Muscle of arm (tissue), 14 donors: ENCODE measurements around the gene VPS26B. TPM values are rescaled to one million over a fixed set of nuclear protein-coding genes. Genes with fewer than 3 reads are reported as not detected.
"Not testable (repeated sequence)": the region's sequence is repeated elsewhere in the genome, so short reads cannot be mapped to it uniquely, and the experiment has no call there.

Experiments used
- DNase-seq: peaks from one replicate; pipeline ENCODE4 v3.0.0-alpha.2; 2013
- long read RNA-seq, 11 donors: transcript quantifications; one replicate each; lab custom pipeline, GENCODE V29; 2026
- polyA plus RNA-seq, 12 donors: library from polyadenylated mRNA; unstranded; fragments of 120-200 nt; gene quantifications; one replicate each; pipeline ENCODE4 v1.2.1, GENCODE V29; 2013; ENCODE audit not compliant: insufficient read length in 12 of 12

Gene VPS26B
- 10 to 100 TPM in 11 of 12 donors, not detected in 1; 27.2 to 44.1 (median 31.9) TPM for polyA plus RNA-seq
- long read RNA-seq, donor 1, transcript VPS26B-201 (6 exons, 3,691 nt): major isoform, 7 of 10 reads
- long read RNA-seq, donor 1, partial matches to known transcripts: 0 of 10 reads
- long read RNA-seq, donor 1, other reads (novel, unspliced or antisense): 0 of 10 reads
- long read RNA-seq, donor 2, transcript VPS26B-201 (6 exons, 3,691 nt): major isoform, 8 of 23 reads
- long read RNA-seq, donor 2, partial matches to known transcripts: 13 of 23 reads
- long read RNA-seq, donor 2, other reads (novel, unspliced or antisense): 0 of 23 reads
- long read RNA-seq, donor 3, transcript VPS26B-201 (6 exons, 3,691 nt): major isoform, 9 of 9 reads
- long read RNA-seq, donor 3, partial matches to known transcripts: 0 of 9 reads
- long read RNA-seq, donor 3, other reads (novel, unspliced or antisense): 0 of 9 reads
- long read RNA-seq, donor 4, partial matches to known transcripts: 0 of 6 reads
- long read RNA-seq, donor 4, other reads (novel, unspliced or antisense): 0 of 6 reads
- long read RNA-seq, donor 5: 0 reads
- long read RNA-seq, donor 6, partial matches to known transcripts: 11 of 16 reads
- long read RNA-seq, donor 6, other reads (novel, unspliced or antisense): 0 of 16 reads
- long read RNA-seq, donor 7, transcript VPS26B-201 (6 exons, 3,691 nt): major isoform, 6 of 9 reads
- long read RNA-seq, donor 7, partial matches to known transcripts: 0 of 9 reads
- long read RNA-seq, donor 7, other reads (novel, unspliced or antisense): 0 of 9 reads
- long read RNA-seq, donor 8, transcript VPS26B-201 (6 exons, 3,691 nt): major isoform, 13 of 58 reads
- long read RNA-seq, donor 8, partial matches to known transcripts: 25 of 58 reads
- long read RNA-seq, donor 8, other reads (novel, unspliced or antisense): 17 of 58 reads
- long read RNA-seq, donor 9, partial matches to known transcripts: 0 of 7 reads
- long read RNA-seq, donor 9, other reads (novel, unspliced or antisense): 0 of 7 reads
- long read RNA-seq, donor 10, transcript VPS26B-206 (2 exons, 2,073 nt): major isoform, 12 of 16 reads
- long read RNA-seq, donor 10, partial matches to known transcripts: 0 of 16 reads
- long read RNA-seq, donor 10, other reads (novel, unspliced or antisense): 0 of 16 reads
- long read RNA-seq, donor 11, partial matches to known transcripts: 0 of 6 reads
- long read RNA-seq, donor 11, other reads (novel, unspliced or antisense): 0 of 6 reads

DNA sequence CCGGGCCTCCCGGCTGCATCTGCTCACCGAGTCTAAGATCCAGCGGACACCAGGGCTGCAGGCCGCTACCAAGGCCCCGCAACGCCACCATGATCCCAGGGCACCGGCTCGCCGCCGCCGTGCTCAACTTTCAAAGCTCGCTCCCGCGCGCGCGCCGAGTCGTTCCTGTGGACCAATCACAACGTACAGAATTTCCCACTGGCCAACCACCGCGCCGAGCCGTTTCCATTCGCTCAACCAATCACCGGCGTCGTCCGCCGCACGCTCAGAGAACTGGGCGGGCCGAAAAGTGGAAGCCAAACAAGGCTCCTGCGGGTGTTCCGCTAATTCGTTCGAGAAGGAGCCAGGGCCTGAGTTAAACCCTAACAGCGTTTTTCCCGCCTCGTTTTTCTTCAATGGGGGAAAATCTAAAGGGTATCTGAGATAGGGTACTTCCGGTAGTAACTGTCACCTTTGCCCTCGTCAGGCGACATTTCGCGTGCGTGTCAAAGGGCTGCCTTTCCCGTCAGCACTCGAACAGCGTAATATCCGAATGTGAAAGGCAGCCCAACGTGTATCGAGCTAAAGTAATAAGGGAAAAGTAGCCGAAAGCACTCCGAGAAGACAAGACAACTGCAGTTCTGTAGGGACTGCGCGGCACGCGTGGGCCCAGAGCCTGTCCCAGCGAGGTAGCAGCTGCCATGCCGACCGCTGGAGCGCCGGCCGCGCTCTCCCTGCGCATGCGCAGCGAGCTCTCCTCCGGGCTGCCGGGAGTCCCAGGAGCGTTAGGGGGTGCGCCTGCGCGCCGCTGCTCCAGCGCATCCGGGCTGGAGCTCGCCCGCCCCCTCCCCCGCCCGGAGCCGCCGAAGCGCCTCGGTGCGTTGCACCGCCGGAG is at the start of gene VPS26B, which contains the start of gene NCAPD3:
Gene VPS26B, plus strand, starts transcription at position 836 of the 874 bp plus-strand sequence. CDS start 452 bp downstream, outside the sequence.
Gene NCAPD3, minus strand, starts transcription at position 132 of the 874 bp plus-strand sequence. Its CDS starts 41 bp downstream, at position 91.
- DNase-seq: peak; percentile 97

DNA sequence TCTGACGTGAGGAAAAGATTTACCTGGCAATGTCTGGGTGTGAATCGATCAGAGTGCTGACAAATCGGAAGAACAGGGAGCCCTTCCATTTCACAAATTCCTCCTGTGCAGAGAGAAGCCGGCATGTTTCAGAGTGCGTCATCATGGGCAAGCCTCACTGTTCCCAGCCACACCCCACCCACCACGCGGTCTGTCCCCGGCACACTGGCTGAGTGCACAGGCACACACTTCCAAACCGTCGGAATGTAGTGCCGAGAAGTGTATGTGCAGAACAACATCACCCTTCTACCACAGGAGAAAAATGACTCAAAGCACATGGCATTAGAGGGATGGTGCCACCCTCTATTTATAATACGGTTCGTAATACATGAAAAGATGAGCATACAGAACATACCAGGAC is 48.2 kb upstream of the VPS26B start:
- no peak for DNase-seq

DNA sequence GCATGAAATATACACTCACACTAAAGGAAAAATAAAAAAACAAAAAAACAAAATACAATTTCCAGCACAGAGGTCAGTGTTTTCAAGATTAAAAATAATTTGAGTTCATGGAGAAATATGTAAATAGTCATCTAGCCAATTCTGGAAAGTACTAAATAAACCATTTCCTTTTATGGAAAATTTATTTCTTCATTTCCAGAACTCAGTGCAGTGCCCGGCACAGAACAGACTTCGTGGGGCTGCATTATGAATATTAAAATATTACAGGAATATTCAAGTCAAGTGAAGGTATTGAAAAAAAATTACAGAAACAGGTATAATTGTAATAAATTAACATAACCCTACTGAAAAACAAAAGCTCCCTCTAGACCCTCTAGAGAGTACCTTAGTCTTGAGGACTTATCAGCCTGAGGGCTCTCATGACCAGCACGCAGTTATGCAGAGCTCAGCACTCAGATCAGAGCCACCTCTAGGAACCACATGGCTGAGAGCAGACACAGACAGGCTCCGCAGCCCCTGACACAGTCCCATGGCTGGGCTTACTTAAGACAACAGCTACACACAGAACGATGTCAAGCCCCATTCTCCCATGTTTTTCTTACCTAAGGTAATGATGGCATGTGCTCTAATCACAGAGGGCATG is 46.3 kb upstream of the VPS26B start:
- DNase-seq: no peak

DNA sequence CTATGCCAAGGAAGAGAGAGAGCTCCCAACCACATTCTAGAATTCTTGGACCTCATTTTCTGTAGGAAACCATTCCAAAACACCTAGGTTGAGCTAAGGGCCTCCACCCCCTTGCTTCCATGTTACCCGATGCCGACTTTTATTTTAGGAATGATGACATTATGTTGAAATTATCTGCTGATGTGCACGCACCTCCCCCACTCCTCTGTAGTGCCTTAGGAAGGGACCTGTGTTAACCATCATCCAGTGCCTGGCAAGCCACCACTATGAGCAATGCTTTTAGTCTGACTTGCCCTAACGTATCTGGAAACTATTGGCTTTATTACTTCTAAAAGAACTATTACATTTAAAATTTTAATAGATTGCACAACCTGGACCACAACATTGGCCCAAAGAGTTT is 42.8 kb upstream of the VPS26B start:
- DNase-seq: peak; percentile 3

DNA sequence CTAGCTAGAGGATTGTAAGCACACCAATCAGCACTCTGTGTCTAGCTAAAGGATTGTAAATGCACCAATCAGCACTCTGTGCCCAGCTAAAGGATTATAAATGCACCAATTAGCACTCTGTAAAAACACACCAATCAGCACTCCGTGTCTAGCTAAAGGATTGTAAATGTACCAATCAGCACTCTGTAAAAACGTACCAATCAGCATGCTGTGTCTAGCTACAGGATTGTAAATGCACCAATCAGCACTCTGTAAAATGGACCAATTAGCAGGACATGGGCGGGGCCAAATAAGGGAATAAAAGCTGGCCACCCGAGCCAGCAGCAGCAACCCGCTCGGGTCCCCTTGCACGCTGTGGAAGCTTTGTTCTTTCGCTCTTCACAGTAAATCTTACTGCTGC is 36.4 kb upstream of the VPS26B start:
- DNase-seq: not testable (repeated sequence)

DNA sequence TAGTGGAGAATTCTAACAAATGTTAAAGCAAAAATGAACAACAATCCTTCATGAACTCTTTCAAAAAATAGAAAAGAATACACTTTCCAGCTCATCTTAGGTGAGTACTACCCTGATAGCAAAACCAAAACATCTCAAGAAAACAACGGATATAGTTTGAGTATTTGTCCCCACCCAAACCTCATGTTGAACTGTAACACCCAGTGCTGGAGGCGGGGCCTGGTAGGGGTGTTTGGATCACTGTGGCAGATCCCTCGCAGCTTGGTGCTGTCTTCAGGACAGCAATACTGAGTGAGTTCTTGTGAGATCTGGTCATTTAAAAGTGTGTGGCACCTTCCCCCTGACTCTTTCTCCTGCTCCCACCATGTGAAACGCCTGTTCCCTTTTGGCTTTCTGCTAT is 27.7 kb upstream of the VPS26B start:
- DNase-seq: no peak

DNA sequence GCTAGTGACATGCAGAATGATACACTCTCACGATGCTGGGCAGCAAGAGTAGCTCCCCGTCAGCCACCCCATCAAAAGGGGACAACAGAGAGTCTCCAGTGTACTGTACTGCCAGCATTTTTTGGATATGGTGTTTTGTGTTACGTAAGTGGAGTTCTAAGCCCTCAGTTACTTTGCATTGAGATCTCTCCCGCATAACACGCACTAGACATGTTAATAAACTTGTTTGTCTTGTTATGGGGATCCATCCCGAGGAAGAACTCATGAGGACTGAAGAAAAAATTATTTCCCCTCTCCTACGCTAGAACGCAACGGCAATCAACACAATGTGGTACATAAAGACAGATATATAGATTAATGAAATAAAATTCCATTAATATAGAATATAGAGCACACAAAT is 24.9 kb upstream of the VPS26B start:
- DNase-seq: no peak

DNA sequence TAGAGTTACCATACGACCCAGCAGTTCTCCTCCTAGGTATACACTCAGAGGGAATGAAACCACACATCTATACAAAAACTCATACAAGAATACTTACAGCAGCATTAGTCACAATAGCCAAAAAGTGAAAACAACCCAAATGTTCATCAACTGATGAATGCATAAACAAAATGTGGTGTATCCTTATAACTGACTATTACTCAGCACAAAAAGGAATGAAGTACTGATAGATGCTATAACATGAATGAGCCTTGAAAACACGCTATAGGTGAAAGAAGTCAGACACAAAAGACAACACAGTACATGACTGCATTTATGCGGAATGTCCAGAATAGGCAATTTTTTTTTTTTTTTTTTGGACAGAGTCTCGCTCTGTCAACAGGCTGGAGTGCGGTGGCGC is 23.8 kb upstream of the VPS26B start:
- no peak for DNase-seq

DNA sequence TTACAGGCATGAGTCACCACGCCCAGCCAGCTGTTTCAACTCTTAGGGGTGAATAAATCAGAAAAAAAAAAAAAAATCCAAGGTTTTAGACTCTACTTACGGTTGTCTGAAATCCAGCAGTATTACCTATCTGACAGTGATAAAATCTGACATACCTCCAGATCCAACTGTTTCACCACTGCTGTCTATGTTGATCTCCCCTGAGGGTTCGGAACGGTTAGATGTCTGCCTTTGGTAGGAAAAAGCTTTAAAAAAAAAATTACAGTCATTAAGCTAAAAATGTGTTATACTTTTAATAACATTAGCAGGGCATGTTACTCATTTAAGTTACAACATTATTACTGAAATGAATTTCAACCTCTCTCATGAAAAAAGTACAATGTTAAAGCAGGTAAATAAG is 21.8 kb upstream of the VPS26B start:
- no peak for DNase-seq

DNA sequence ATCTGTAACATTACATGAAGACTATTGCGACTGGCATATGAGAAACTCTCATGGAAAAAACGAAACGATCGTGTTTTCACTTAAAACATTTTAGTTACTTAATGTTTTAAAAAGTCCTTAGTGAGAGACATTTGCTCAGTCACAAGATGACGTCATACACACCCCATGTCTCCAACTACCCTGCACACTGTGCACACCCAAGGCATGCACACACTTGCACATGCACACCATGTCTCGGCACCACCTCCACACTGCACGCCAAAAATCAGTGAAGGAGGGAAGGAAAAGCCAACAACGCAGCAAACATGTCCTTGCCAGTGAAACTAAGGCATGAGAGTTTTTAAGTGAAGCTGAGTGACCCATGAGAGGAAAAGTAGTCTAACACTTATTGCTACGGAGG is 18.7 kb upstream of the VPS26B start:
- no peak for DNase-seq

DNA sequence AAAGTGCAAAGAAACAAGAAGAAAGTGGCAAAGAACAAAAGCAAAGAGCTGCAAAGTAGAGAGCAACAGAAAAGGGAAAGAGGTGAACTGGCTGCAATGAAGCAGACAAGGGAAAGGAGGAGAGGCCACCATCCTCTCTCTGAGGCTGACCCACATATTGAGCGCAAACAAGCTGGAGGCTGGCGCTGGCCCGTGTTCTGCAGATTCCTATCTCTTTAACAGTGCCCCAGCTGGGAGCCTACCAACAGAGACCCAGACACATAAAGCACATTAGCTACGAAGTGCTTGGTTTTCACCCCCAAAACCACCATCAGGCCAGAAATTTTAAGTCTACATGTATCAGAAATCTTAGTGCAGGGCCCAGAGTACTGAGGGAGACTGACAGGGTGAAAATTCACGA is 18.3 kb upstream of the VPS26B start:
- DNase-seq: no peak

DNA sequence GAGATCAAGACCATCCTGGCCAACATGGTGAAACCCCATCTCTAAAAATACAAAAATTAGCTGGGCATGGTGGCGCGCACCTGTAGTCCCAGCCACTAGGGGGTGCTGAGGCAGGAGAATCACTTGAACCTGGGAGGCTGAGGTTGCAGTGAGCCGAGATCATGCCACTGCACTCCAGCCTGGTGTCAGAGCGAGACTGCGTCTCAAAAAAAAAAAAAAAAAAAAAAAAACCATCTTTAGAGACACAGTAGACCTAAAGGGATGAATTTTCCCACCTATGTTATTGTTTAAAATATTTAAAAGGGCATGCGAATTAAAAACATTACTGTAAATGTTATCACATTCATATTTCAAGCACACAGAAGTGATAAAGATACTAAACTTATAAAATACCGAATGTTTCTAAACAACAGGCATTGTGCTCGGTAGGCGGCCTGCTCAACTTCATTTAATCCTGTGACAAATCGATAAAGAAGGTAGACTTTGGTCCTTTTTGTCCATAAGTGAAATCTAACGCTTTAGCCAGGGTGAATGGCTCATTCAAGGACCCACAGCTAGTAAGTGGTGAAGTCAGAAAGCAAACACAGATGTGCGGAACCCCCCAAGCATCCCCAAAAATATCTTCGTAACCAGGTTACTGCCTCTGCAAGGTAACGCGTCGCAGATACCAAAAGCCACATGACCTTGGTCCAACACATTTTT is 16.8 kb upstream of the VPS26B start:
- DNase-seq: no peak

DNA sequence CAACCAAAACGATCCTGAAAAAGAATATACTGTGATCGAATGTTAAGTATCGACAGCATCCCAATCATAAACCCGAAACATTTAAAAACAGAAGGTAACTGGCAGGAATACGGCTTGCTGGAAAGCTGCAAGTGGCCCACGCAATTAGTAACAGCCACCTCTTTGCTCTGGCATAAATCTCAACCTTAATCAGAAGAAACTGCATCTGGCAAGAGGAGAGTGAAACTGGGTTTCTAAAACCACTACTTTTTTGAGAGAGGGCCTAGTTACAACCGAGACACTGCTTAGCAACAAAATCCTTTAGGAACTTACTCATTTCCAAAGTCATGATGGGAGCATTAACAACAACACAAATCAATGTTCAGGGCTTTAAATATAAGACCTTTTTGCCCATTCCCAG is 8.6 kb upstream of the VPS26B start:
- DNase-seq: no peak

DNA sequence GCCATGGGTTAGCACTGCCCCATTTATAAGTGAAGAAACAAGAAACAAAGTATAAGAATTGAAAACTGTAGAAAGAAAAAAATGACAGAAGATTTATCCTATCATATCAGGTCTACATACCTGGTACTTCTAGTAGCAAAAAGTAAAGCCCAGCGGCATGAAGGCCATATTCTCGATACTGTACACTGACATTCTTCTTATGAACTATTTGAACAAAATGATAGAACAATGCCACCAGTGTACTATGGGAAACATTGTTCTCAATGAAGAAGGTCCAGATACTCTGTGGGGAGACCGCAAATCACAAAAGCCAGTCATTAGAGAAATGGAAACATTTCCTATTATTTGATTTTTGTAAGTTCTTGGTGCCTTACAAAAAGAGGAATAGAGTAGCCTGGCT is 7.7 kb upstream of the VPS26B start:
- no peak for DNase-seq

DNA sequence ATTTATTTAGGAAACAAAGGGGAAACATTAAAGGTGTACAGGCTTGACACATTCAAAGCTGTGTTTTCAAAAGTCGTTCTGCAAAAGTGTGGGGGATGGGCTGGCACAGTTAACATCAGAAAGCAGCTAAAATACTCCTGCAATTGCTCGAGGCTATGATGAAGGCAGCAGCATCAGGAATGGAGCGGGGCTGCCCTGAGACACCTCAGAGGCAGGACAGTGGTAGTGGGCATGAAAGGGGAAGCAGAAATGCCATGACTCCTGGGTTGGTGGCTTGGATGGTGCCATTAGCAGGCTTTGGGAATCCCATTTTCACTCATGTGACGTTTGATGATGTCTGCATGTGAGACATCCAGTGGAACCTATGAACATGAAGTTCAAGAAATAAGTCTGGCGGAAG is 1.4 kb upstream of the VPS26B start:
- no peak for DNase-seq

DNA sequence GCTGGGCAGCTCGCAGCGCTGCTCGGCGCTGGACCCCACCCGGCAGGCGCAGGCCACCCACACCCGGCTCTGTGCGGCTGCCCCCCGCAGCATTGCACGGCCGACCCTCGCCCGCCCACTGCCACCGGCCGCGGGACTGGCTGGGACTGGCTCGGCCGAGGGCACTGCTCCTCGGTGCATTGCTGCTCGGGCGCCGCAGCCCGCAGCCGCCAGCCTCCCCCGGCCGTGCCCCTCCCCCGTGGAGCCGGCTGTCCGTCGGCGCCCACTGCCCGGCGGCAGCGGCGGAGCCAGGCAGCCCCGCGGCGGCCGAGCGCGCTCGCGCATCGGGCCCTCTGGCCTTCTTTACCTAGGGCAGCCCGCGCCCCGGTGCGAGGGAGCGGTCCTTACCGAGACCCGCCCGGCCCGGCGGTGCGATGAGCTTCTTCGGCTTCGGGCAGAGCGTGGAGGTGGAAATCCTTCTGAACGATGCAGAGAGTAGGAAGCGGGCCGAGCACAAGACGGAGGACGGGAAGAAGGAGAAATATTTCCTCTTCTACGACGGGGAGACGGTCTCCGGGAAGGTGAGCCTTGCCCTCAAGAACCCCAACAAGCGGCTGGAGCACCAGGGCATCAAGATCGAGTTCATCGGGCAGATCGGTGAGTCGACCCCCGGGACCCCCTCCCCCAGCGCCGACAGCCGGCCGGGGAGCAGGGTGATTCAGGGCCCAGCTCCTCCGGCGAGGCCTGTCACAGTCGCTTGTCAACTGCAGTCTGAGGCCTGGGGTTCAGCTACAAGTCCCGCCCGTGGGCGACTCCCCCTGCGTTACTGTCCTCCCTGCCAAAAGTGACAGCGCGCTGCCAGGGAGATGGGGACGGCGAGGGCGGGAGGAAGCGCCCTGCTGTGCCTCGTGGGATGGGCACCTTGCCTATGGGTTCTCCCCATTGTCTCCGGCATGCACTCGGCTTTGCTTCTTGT is 516 bp downstream of the VPS26B start:
- peak; percentile 21 for DNase-seq

DNA sequence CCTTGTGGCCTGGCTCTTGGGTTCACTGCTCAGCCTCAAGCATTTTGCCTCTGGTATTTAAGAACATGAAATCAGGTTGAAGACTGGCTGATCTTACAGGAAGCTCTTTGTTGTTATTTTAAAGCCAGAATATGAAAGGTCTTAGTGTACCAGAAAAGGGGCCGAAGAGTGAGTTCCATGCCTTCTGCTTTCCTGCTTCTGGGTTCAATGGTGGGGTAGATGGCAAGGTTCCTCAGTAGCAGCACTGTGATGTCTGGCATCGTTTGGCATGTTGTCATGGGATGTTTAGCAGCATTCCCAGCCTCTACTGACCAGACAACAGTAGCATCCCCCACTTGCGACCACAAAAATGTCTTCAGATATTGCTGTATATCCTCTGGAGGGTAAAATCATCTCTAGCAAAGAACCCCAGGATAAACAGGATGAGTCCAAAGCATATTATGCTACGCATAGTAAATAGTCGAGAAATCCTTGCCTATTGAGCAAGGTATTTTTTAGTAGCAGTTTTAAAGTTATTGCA is 2.4 kb downstream of the VPS26B start:
- no peak for DNase-seq

DNA sequence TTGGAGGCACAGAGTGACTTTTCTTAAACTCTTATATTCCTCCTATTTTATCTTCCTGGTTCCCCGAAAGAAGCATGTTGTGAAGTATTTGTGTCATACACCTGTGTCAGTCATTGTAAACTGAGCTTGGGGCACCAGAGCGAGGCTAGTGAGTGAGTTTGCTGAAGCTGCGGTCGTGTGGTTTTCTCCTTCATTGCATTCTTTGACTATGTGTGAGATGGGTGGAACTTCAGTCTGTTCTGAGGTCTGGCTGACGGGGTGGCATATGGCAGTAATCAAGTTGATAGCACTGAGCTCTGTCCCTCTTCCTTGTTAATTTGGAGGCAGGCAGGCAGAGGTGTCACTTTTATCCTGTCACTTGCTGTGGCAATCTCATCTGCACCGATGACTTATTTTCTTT is 4.2 kb downstream of the VPS26B start:
- no peak for DNase-seq
